GM19463 (cell line): ENCODE measurements around the gene ADGRL2.

ENCODE experiments used
- ATAC-seq: cut with Tn5 transposase; IDR thresholded peaks from one replicate; pipeline ENCODE4 v1.9.1; 2021; ENCODE audit warnings: mild to moderate bottlenecking, moderate library complexity; ENCODE audit not compliant: unreplicated experiment

Gene ADGRL2

DNA sequence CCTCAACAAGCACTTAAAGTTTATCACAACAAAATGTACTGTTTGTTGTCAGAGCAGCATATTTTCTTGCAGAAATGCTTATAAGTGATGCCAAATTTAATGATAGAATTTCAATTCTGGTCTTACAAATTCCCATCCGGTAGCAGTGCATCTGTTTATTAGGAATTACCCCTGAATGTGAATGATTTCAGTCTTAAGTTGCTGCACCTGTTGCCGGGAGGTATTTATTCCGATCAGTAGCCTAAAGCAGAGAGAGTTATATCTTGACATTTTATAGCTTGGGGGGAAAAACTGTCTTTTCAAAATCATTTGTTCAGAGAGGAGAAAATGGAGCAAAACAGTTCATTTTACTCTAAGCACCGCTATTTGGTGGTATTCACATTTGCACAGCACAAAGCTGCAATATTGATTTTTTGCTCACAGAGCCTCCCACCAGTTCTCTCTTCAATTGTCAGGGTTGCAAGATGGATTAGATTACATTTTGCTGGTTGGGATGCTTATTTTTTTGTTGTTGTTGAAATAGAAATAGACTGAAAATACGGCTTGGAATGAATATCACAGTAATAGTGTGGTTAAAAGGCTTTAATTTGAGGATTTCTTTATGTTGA, 98.6 kb downstream of the ADGRL2 start:
- no peak for ATAC-seq

DNA sequence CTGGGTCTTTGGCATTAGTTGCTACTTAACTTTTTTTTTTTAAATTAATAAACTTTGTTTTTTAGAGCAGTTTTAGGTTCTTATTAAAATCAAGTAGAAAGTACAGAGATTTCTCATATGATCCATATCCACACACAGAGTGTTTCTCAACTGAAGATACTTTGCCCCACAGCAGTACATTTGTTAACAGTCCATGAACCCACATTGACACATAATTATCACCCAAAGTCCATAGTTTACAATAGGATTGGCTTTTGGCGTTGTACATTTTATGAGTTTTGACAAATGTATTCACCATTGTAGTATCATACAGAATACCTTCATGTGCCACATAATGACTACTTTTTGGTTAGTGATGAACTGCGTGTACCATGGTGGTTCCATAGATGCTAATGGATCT, 106.8 kb downstream of the ADGRL2 start:
- ATAC-seq, result no peak

DNA sequence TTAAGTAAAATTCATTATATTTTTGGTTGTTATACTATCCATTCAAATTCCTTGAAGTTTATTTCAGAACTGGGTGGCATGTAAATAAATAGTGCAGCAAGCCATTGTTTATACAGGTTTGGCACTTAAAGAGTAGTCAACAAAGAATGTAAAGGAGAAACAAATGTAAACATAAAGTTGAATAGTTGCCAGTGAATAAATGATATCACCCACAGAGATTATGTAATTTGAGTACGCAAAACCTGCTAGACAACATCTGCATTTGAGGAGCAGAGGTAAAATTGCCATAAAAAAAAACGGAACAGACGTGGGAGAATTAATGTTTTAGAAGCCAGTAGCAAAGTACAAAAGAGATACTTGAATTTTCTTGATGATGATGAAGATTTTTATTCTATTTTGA, 111.6 kb downstream of the ADGRL2 start:
- no peak for ATAC-seq

DNA sequence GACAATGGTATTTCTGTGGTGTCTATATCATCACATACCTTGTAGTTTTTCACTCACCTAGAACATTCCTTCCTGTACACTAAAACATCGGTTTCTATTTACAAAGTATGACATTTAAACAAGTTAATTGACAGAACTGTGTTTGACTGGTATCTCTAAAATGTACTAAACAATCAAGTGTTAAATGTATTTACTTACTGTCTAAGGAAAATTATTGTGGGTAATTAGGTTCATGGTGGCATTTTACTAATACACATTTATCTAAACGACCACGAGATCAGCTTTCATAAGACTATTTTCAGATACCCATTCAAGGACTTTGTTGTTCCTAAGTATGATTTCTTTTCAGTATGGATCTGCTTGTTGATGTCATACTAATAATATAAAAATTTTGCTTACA, 115.2 kb downstream of the ADGRL2 start:
- no peak for ATAC-seq

DNA sequence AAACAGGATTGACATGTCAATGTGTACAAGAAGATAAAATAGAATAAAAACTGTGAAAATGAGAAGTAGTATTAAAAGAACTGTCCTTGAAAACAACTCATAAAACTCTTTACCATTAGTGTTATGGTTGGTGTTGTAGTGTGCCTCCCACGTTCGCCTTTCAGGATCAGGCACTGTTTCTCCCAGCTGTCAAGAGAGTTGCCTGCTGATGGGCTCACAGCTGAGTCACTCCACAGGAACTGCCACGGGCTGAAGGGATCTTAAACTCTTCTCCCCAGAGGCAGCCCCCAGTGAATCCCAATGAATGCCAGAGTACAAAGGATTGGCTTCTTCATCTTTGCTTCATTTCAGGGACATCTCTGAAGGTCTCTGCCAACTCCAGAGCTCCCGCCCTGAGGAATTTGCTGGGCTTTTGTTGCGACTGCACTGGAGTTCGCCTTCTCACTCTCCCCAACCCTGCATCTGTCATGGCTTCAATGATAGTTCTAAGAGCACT, 119.6 kb downstream of the ADGRL2 start:
- no peak for ATAC-seq

DNA sequence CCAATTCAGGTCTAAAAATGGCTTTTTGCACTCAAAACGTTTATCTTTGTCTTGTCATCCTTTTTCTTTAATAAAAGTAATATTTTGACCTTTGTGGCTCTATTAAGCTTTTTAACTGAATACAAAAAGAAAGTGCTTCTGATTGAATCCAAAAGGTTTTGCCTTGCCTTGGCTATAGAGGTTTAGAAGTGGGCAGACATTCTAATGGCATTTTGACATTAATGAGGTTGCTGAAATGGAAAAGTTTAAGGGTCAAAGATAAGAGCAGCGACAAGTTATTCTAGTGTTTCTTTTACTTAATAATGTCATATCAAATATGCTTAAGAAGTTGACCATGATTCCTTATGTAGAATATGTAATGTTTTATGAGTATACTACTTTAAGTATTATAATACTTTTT, 120.2 kb downstream of the ADGRL2 start:
- no peak for ATAC-seq

DNA sequence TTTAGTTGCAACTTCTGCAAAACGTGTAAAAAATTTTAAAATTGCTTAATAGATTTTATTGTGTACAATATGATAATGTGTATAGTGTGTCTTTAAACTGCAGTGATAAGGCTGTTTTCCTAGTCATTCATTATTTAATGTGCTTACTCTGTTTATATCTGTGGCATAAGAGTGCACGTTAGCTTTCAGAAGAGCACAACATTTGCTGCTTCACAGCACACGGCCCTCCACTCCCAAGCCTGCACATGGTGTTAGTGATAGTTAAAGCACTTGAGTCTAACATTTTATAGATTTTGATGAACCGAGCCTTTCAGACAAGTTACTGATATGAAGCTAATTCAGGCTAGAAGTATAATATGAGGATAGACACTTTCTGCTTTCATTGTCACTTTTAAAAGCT, 120.6 kb downstream of the ADGRL2 start:
- ATAC-seq, result no peak

DNA sequence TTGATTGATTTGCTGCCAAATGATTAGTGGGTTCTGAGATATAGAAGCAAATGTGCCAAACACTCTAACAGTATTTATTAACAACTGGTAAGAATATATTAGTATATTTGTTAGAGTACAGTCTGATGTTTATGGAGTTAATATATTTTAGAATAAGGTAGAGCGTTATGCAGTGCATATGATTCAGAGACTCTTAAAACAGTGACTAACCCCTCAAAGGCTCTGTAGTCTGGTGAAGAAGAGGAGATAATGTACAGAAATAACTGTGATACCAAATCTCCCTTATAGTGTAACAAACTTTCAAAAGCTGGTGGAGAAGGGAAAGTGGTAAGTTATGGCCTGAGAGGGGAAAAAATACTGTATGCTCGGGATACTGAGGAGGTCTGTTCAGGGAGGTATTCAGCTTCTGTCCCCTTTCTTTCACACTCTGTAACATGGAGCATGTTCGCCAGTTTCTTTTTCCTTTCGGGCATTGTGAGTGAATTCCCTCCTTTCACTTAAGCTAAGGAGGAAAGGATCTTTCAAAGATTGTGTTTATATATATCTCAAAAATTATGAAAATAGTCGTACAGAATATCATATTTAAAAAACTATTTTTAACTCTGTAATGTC, 121.2 kb downstream of the ADGRL2 start:
- no peak for ATAC-seq

DNA sequence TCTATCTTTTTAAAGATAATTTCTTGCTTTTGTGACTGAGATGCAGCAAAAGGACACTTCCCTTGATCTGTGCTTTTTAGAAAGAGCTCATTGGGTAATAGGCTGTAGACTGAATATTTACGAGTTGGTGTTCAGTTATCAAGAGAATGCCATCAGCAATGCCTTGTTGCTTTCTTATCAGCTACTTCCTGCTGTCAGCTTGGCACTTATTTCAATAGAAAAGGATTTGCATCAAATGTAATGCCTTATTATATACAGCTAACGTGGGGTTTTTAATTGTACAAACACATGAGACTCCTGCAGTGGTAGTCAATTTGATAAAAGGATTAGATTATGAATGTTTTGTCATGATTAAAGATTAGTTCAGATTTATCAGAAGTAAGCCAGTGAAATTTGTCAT, 122.2 kb downstream of the ADGRL2 start:
- no peak for ATAC-seq

DNA sequence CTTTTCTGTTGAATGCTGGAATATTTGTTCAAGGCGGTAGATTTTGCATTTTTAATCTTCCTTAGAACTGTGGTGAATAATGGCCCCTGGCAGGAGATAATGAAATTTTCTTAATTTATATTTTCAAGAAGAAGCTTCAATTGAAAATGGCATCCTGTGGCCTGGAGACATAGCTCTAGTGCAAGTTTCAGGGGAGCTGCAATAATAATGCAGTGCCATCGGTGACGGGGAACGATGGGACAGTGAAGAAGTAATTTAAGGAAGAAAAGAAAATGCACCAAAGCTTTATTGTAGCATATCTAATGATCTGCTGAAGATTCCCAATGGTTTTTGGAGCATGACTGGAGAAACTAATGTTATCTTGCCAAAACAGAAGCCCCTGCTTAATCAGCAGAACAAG, 128.4 kb downstream of the ADGRL2 start:
- ATAC-seq, result no peak

DNA sequence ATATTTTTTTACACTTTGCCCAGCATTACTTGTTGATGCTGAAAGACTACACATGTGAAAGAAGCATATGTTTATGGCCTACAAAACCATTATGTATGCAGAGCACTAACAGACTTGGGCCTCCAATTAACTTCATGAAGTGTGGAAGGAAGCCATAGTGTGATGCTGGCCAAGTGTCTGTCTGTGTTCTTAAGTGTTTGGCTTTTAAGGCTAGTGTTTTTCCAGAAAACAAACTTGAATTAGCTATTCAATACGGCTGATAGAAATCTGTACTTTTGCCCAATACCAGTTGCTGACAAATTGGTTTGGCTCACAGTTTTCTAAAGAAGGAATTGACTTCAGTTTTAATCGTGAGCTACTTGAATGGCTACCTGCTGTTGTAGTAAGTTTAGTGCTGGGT, 136.1 kb downstream of the ADGRL2 start:
- ATAC-seq, result no peak

DNA sequence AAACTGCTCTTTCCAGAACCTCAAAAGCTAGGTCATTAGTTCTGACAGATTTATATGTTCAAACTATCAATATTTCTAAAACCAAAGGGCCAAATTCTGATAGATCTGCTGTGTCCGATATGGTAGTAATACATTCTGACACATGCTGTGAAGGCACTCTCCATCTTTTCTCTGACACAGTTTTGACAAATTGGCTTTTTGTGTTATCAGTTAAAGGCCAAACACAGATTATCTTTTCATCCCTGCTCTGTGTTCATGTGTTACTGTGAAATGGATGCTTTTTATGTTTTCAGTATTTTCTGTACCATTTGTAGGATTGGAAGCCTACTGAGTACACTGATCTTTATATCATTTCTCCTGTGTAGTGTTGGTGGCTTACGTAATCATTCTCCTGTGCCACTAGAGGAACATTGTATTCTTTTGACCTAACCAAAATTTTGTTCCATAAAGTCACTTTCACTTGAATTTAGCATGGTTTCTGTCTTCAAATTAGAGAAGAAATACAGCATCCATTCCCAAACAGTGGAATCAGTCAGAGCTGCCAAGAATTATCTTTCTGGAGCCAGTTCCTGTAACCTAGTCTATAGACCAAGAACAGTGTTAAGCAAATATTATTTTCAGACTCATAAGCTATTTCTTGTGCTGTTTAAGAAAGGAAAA, 137.2 kb downstream of the ADGRL2 start:
- no peak for ATAC-seq

DNA sequence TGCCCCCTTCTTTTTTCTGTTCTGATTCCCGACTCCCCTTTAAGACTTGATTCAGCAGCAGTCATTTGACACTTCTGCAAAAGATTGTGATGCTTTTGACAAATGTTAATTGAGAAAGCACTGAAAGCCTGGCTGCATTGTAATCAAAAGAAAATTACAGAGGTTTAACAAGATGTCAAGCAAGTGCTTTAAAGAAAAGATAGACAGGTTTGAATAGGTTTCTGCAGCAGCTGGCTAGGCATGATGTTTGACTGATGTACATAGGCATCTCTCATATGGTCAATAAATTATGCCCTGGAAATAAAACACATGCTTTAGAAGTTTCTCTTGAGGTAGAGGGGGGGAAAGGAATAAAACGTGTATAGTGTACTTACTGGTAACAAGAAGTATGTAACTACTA, 147.8 kb downstream of the ADGRL2 start:
- no peak for ATAC-seq

DNA sequence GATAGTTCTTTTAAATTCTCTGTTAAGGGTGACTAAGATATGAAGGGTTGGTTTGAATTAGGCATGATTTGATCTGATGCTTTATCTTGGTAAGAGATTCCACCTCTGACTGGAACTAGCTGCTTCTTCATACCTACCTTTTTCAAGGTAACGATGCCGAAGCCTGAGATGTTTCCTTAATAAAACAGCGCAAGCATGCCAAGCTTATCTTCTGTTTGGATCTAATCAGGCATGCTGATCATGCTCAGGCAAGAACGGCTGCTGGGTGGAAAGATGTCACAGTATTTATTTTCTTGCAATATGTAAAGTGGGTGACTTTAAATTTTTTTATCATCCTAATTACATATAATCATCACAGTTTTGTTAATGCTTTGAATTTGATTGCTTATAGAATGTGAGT, 148.7 kb downstream of the ADGRL2 start:
- ATAC-seq, result no peak

DNA sequence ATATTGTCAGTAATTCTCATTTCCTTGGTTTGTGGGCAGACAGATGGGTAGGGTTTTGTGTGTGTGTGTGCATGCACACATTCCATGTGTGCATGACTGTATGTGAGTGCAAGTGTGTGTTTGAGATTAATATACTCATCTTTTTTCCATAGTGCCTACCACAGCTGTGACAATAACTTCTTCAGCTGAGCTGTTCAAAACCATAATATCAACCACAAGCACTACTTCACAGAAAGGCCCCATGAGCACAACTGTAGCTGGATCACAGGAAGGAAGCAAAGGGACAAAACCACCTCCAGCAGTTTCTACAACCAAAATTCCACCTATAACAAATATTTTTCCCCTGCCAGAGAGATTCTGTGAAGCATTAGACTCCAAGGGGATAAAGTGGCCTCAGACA, 149.3 kb downstream of the ADGRL2 start:
- ATAC-seq, result no peak

DNA sequence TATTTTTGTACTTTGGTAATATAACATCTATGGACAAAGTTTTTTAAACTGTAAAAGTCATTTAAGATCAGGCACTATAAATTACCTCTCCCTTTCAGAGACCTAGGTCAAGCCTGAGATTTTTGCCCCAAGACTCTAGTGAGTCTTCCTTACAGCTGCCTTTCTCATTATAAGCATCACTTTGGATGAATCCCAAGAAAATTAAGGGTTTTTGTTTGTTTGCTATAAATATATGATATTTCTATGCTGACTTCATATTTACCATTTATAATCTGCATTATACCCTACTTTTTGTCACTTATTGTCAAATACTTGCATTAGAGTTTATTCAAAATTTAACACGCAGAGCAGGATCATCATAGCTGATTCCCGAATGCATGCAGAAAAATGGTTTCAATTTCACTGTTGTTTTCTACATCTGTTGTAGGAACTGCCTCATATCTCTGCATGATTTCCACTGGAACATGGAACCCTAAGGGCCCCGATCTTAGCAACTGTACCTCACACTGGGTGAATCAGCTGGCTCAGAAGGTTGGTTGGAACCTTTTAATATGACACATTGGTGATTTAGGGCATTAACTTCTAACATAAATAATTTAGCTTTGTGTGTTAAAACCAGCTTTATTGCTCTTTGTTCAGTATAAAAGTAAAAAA, 150.0 kb downstream of the ADGRL2 start:
- ATAC-seq, result no peak

DNA sequence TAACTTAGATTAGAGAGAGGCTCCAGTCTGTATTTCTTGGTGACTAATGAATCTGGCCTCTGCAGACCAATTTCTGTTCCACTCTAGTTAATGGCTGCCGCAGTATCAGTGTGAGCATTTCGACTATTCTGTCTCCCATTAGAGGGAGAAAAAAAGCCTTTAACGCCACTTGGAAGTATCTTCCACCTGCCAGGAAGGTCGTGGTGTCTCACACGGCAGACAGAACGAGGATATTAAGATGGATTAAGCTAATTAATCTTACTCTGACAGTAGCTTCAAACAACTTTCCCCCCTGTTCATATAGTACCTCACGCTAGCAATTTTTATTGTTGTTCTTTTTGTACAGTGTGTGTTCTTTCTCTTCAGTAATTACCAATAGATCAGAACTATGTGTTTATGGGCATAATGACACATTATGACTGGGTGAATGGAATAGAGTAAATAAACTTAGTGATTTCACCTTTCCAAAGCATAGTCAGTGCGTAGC, 153.8 kb downstream of the ADGRL2 start:
- no peak for ATAC-seq

DNA sequence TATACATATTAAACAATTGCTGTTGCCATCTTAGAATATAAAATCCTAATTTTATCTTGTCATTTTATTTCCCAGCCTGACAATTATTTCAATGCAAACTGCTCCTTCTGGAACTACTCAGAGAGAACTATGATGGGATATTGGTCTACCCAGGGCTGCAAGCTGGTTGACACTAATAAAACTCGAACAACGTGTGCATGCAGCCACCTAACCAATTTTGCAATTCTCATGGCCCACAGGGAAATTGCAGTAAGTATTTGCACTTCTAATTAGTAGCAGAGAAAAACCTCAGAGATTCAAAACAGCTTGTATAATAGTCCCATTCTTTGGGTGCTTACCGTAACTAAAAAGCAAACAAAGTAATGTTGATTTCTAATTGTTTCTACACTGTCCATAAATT, 167.2 kb downstream of the ADGRL2 start:
- no peak for ATAC-seq

DNA sequence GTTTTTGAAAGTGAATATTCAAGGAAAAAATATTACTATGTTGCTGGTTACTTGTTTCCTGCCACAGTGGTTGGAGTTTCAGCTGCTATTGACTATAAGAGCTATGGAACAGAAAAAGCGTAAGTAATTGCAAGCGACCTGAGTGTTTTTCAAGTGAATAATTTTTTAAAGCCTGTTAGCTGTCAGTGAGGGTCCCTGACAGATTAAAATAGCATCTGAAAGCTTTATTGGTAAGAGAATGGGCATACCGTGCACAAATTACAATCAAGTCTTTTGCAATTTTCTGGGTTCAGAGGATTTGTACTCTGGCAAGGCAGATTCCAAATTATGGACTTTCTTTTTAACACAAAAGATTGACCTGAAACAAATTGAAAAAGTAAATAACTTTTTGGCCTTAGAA, 169.7 kb downstream of the ADGRL2 start:
- ATAC-seq, result no peak

DNA sequence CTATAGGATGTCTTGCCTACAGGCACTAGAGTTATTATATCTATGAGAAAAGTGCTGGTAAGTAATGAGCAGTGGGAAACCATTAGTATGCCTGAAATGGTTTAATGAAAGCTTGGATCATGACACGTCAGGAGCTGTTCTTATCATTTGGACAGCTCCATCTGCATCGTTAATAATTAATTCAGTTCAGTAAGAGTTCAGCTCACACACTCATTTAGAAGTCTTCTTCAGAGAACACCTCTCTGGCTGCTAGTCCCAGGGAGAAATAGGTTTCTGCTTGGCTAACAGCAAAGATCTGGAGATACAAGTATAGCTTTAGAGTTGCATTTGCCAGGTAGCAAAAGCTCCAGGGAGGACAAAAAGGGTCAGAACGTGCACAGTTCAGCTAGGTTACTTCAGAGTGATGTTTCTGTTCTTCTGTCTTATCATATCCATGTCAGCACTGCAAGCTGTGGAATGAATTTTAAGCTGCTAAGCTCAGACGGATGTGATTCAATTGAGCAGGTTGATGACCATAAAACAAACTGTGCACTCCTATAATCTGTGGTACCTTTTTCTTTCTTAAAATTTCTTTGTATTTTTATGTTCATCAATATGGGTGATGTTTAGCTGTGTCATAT, 173.6 kb downstream of the ADGRL2 start:
- ATAC-seq, result no peak

DNA sequence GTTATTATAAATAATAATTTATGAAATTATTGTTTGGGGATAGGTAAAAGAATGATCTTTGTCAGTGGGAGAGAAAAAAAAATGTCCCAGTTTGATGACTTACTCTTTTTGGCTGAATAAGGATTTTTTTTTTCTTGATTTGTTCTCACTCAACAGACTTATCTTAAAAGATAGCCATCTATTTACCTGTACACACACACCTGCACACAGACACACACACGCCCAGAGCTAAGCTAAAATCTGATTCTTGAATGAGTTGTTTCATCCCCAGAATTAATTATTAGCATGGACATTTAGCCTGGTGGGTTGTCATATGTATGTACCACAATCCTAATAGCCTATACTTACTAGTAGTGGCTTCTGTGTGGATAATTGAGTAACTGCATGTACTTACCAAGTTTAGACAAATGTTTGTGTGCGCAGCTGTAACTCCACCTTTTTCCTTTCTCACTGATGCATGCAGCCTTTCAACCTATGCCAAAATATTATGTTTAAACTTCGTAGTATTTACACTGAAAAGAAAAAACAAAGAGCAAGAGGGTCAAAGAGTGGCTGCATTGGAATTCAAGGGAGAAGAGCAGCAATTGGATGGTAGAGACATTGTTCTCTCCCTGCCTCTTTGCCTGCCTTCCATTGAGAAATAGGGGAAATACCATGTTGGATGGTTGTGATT, 174.3 kb downstream of the ADGRL2 start:
- no peak for ATAC-seq
